Measurements from ENCODE around the gene PTGS1. TPM values are rescaled to one million over a fixed set of nuclear protein-coding genes. Genes with fewer than 3 reads are reported as not detected.
"Not testable (repeated sequence)": the region's sequence is repeated elsewhere in the genome, so short reads cannot be mapped to it uniquely, and the experiment has no call there.

Gene PTGS1
- total RNA-seq = 10 to 100 TPM in 2 of 6 donors, 1 to 10 TPM in 4; 5.0 to 21.4 (median 8.5) TPM

DNA sequence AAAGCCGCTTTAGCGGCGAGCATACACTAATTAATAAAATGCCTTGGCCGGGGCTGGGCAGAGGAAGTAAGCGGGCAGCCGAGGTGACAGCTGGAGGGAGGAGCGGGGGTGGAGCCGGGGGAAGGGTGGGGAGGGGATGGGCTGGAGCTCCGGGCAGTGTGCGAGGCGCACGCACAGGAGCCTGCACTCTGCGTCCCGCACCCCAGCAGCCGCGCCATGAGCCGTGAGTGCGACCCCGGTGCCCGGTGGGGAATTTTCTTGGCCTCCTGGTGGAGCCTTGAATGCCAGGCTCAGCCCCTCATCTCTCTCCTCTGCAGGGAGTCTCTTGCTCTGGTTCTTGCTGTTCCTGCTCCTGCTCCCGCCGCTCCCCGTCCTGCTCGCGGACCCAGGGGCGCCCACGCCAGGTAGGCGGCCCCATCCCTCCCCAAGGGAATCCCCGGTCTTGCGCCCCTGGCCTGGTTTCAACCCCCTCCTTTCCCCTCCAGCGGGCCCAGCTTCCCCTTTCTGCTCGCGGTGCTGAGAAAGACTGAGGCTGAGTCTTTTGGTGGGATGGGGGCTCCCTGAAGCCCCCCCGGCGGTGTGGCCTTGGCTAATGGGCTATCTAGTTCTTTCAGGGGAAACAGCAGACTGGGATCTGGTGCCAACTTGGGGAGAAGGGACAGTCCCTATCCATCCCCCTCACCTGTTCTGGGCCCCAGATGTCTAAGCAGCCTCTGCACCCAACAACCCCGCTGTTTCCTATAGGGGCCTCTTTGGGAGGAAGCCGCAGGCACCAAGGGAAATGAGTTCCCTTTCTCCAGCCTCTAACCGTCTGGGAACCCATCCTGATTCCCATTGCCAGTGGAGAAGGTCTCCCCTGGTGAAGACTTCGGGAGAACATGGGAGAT, at the start of gene PTGS1:
Gene PTGS1, plus strand, starts transcription at position 156 of the 887 bp plus-strand sequence. Its CDS starts 61 bp downstream, at position 217.
- WGBS, 2 donors = 9 to 37% methylated on average over 5 to 30 of the region's 39 CpGs
- ATAC-seq (ENCODE audit: low FRiP score in 2 of 2) (peak in 1 of 2 donors; percentile 87), DNase-seq (peak; percentile 57 to 85)
- Histone ChIP-seq H3K4me1 (peaks cover 23 to 34% (median 30%) of the 10 kb centered on the region in 4 donors), H3K36me3 (no peaks in the 10 kb centered on the region), H3K27me3 (no peaks in the 10 kb centered on the region), H3K27ac (peak within 1 kb of the TSS in 1 of 4 donors; percentile 38), H3K9me3 (no peaks in the 10 kb centered on the region), H3K4me3 (peak within 1 kb of the TSS in 3 of 4 donors; percentile 32 to 53 (median 48))
- TF ChIP-seq POLR2AphosphoS5 (IDR thresholded peaks at IDR 0.05) (no peak), EP300 (IDR thresholded peaks at IDR 0.05) (no peak), POLR2A (IDR thresholded peaks at IDR 0.05) (no peak)
- TF ChIP-seq, protein P1, sequence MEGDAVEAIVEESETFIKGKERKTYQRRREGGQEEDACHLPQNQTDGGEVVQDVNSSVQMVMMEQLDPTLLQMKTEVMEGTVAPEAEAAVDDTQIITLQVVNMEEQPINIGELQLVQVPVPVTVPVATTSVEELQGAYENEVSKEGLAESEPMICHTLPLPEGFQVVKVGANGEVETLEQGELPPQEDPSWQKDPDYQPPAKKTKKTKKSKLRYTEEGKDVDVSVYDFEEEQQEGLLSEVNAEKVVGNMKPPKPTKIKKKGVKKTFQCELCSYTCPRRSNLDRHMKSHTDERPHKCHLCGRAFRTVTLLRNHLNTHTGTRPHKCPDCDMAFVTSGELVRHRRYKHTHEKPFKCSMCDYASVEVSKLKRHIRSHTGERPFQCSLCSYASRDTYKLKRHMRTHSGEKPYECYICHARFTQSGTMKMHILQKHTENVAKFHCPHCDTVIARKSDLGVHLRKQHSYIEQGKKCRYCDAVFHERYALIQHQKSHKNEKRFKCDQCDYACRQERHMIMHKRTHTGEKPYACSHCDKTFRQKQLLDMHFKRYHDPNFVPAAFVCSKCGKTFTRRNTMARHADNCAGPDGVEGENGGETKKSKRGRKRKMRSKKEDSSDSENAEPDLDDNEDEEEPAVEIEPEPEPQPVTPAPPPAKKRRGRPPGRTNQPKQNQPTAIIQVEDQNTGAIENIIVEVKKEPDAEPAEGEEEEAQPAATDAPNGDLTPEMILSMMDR (IDR thresholded peaks at IDR 0.05) = no peak

- no peak for ATAC-seq (ENCODE audit: low FRiP score in 2 of 2)
- no peak for DNase-seq
- Histone ChIP-seq H3K27ac (no peak overlapping the region), H3K9me3 (no peaks in the 10 kb centered on the region), H3K4me1 (peaks cover 0 to 8% (median 5%) of the 10 kb centered on the region in 4 donors), H3K4me3 (no peak overlapping the region), H3K36me3 (peaks cover 0 to 34% (median 17%) of the 10 kb centered on the region in 4 donors), H3K27me3 (no peaks in the 10 kb centered on the region)
- TF ChIP-seq, protein P1 (IDR thresholded peaks at IDR 0.05) = no peak
- no peak for TF ChIP-seq EP300 (IDR thresholded peaks at IDR 0.05)
- no peak for TF ChIP-seq POLR2A (IDR thresholded peaks at IDR 0.05)
- no peak for TF ChIP-seq POLR2AphosphoS5 (IDR thresholded peaks at IDR 0.05)
- WGBS, 2 donors = 76 to 88% methylated on average over 2 of the region's 2 CpGs
These were observed 48.3 kb upstream of the PTGS1 start for GRCh38 chr9:122322553-122322952.

DNA sequence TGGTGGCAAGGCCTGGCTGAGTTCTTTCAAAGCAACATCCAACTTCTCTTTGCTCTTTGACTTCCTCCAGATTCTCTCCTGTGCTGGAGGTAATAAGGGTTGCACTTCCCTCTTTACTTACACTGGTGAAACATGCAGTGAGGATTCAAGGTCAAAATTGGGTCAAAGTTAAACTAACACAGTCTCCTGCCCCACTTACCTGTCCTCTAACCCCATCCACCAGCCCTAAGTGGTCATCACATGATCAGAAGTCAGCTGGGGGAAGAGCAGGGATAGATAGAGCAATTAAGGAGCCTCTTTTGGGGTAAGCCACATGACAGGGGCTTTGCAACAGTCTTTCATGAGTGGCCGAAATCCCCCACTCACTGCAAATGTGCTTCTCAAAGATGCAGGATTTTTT, 46.2 kb upstream of the PTGS1 start:
- peaks cover 0 to 11% (median 5%) of the 10 kb centered on the region in 4 donors for H3K4me1 ChIP-seq
- peaks cover 0 to 24% (median 15%) of the 10 kb centered on the region in 4 donors for H3K36me3 ChIP-seq
- DNase-seq; H3K4me3 ChIP-seq; H3K27me3 ChIP-seq; ATAC-seq (ENCODE audit: low FRiP score in 2 of 2); H3K27ac ChIP-seq; H3K9me3 ChIP-seq: not testable (repeated sequence)
- 43 to 59% methylated on average over 1 of the region's 1 CpG for WGBS, 2 donors

GRCh38 chr9:122325124-122325523, 45.7 kb upstream of the PTGS1 start:
- Histone ChIP-seq H3K4me1 (peaks cover 0 to 16% (median 5%) of the 10 kb centered on the region in 4 donors), H3K27me3 (no peaks in the 10 kb centered on the region), H3K27ac (peak overlapping the region in 1 of 4 donors; percentile 28), H3K4me3 (no peak overlapping the region), H3K36me3 (peaks cover 0 to 24% (median 15%) of the 10 kb centered on the region in 4 donors), H3K9me3 (no peaks in the 10 kb centered on the region)
- ATAC-seq (ENCODE audit: low FRiP score in 2 of 2) = no peak
- no peak for TF ChIP-seq POLR2A (IDR thresholded peaks at IDR 0.05)
- TF ChIP-seq EP300 (IDR thresholded peaks at IDR 0.05) = no peak
- TF ChIP-seq, protein P1 (IDR thresholded peaks at IDR 0.05) = no peak
- no peak for TF ChIP-seq POLR2AphosphoS5 (IDR thresholded peaks at IDR 0.05)
- WGBS, 2 donors = 15 to 26% methylated on average over 1 of the region's 1 CpG
- no peak for DNase-seq

DNA sequence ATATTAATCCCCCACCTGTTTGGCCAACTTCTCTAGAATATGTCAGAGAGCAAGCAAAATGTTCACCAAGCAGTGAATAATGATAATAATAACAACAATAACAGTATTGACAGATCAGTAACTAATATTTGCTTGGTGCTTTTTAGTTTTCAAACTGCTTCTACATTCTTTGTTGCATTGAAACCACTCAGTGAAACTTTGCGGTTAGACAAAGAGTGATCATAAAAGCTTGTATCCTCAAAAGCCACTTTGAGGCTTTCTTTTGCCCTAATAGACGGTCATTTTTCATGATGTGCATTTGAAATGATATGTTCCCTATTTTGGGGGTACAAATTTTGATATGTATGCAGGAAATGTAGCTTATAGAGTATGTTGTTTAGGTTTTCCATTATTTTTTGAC, 43.6 kb upstream of the PTGS1 start:
- DNase-seq = no peak
- whole genome bisulfite sequencing, 2 donors = 94 to 95% methylated on average over 2 of the region's 2 CpGs
- TF ChIP-seq POLR2A (IDR thresholded peaks at IDR 0.05) = no peak

More for the DNA sequence above, 43.6 kb upstream of the PTGS1 start:
- H3K27me3 ChIP-seq = no peaks in the 10 kb centered on the region
- no peak overlapping the region for H3K4me3 ChIP-seq
- peaks cover 0 to 21% (median 15%) of the 10 kb centered on the region in 4 donors for H3K36me3 ChIP-seq
- no peak overlapping the region for H3K27ac ChIP-seq
- ATAC-seq (ENCODE audit: low FRiP score in 2 of 2) = no peak
- peaks cover 0 to 17% (median 8%) of the 10 kb centered on the region in 4 donors for H3K4me1 ChIP-seq
- no peaks in the 10 kb centered on the region for H3K9me3 ChIP-seq

All from upper lobe of left lung (tissue), 6 donors.